IMR-90 (cell line): Measurements from ENCODE around the gene MRGPRF.

Experiments used
- BHLHE40 ChIP-seq: fragments of 150-350 bp; IDR thresholded peaks from 2 replicates; pipeline ENCODE4 v1.6.1; 2016; ENCODE audit warnings: mild to moderate bottlenecking, low read depth, low read length
- CEBPB ChIP-seq: IDR thresholded peaks from 2 replicates; pipeline ENCODE4 v1.6.1; 2012; ENCODE audit warnings: low read depth, low read length, improper control_type of control experiment
- CHD1 ChIP-seq: IDR thresholded peaks from 2 replicates; pipeline ENCODE4 v1.6.1; 2012; ENCODE audit warnings: low read depth, low read length, improper control_type of control experiment
- CTCF ChIP-seq: conservative IDR thresholded peaks from 2 replicates; pipeline ENCODE4 v1.5.1; 2012; ENCODE audit warnings: mild to moderate bottlenecking, low read depth, low read length, improper control_type of control experiment
- FOS ChIP-seq: fragments of 150-350 bp; IDR thresholded peaks from 2 replicates; pipeline ENCODE4 v1.6.1; 2016; ENCODE audit warnings: low read depth, low read length
- MAFK ChIP-seq: IDR thresholded peaks from 2 replicates; pipeline ENCODE4 v1.6.1; 2012; ENCODE audit warnings: low read depth, low read length, improper control_type of control experiment
- MXI1 ChIP-seq: IDR thresholded peaks from 2 replicates; pipeline ENCODE4 v1.6.1; 2012; ENCODE audit warnings: low read depth, mild to moderate bottlenecking, low read length, moderate library complexity, borderline replicate concordance
- NFE2L2 ChIP-seq: fragments of 150-350 bp; IDR thresholded peaks from 2 replicates; pipeline ENCODE4 v1.6.1; 2016; ENCODE audit warnings: low read depth, mild to moderate bottlenecking, low read length
- POLR2A ChIP-seq: IDR thresholded peaks from 2 replicates; pipeline ENCODE4 v1.6.1; 2012; ENCODE audit warnings: mild to moderate bottlenecking, low read depth, low read length
- RAD21 ChIP-seq: IDR thresholded peaks from 2 replicates; pipeline ENCODE4 v1.6.1; 2012; ENCODE audit warnings: low read length, improper control_type of control experiment
- RCOR1 ChIP-seq: IDR thresholded peaks from 2 replicates; pipeline ENCODE4 v1.6.1; 2012; ENCODE audit warnings: mild to moderate bottlenecking, low read length, improper control_type of control experiment; ENCODE audit not compliant: insufficient replicate concordance
- RFX5 ChIP-seq: IDR thresholded peaks from 2 replicates; pipeline ENCODE4 v1.8.0; 2012; ENCODE audit warnings: low read depth, mild to moderate bottlenecking, low read length, moderate library complexity

- no peak for TF ChIP-seq CTCF
- TF ChIP-seq RAD21, result no peak
- no peak for TF ChIP-seq CHD1
- TF ChIP-seq POLR2A, result no peak
- no peak for TF ChIP-seq MXI1
- no peak for TF ChIP-seq CEBPB
- TF ChIP-seq NFE2L2, result no peak
- TF ChIP-seq MAFK, result no peak
- no peak for TF ChIP-seq RCOR1
- TF ChIP-seq FOS, result no peak
- TF ChIP-seq RFX5, result no peak
- TF ChIP-seq BHLHE40, result no peak
Observed at GRCh38 chr11:68987211-68987610, 25.8 kb downstream of the MRGPRF start.
